Prostate gland (tissue), 2 donors: Measurements from ENCODE around the gene CTTNBP2NL. TPM values are rescaled to one million over a fixed set of nuclear protein-coding genes. Genes with fewer than 3 reads are reported as not detected.
"Not testable (repeated sequence)": the region's sequence is repeated elsewhere in the genome, so short reads cannot be mapped to it uniquely, and the experiment has no call there.

ENCODE experiments used
- DNase-seq: peaks from one replicate; pipeline ENCODE4 v3.0.0-alpha.2; 2019; ENCODE audit warnings: low spot score
- H3K27ac ChIP-seq, 2 donors: fragments of 200-600 bp; sonication (generic); 2 replicates each; pipeline ENCODE4 v1.5.1; 2017 to 2019
- H3K27me3 ChIP-seq: fragments of 200-600 bp; sonication (generic); replicated peaks from 2 replicates; pipeline ENCODE4 v1.5.1; 2019; ENCODE audit not compliant: insufficient read depth
- H3K36me3 ChIP-seq, 2 donors: fragments of 200-600 bp; sonication (generic); 1 replicate in 1 of 2; 2 replicates in 1 of 2; pipeline versions ENCODE4 v1.5.1 to v1.8.1; 2017 to 2019
- H3K4me1 ChIP-seq: fragments of 200-600 bp; sonication (generic); replicated peaks from 2 replicates; pipeline ENCODE4 v1.5.1; 2019
- H3K4me3 ChIP-seq, 2 donors: fragments of 200-600 bp; sonication (generic); 2 replicates each; pipeline ENCODE4 v1.5.1; 2017 to 2019
- H3K9me3 ChIP-seq: fragments of 200-600 bp; sonication (generic); 2 replicates; pipeline ENCODE4 v1.5.1; 2017
- CTCF ChIP-seq, 4 experiments: fragments of 200-600 bp in 2 of 4; fragments of 450-650 bp in 2 of 4; sonication (generic) in 2 of 4; IDR thresholded peaks; 1 replicate in 3 of 4; 2 replicates in 1 of 4; pipeline ENCODE4 v1.5.1; 2016 to 2019; ENCODE audit warnings: antibody characterized with exemption in 4 of 4, mild to moderate bottlenecking in 2 of 4, moderate library complexity in 2 of 4
- POLR2A ChIP-seq: fragments of 450-650 bp; IDR thresholded peaks from one replicate; pipeline ENCODE4 v1.6.1; 2016; ENCODE audit warnings: antibody characterized with exemption, mild to moderate bottlenecking
- POLR2AphosphoS5 ChIP-seq: sonication (generic); formaldehyde crosslinking; IDR thresholded peaks from one replicate; pipeline ENCODE4 v1.6.1; 2017; ENCODE audit warnings: antibody characterized with exemption
- WGBS: methylation state at CpG from one replicate; pipeline ENCODE4 v1.1.5; 2018; 5-methylcytosine and 5-hydroxymethylcytosine counted together
- intact Hi-C: fragments of 100-400 bp; cut with DNase I; formaldehyde crosslinking; loops from one replicate; pipeline ENCODE4 v1.14.2; 2022
- total RNA-seq, 2 donors: library from RNA; depleted of rRNA; stranded (reverse); fragments of >200 nt; gene quantifications; one replicate each; pipeline ENCODE4 v1.1.0, GENCODE V29; 2016

CTTNBP2NL gene
- total RNA-seq, 2 donors from 2014 or later, result 10.6 to 15.2 TPM

- H3K9me3 ChIP-seq, result no peaks in the 10 kb centered on the region
- H3K36me3 ChIP-seq, result no peaks in the 10 kb centered on the region
- intact Hi-C loops, result no loop called here
- no peak for DNase-seq
- WGBS, result 95% methylated on average over 1 of the region's 1 CpG
- no peaks in the 10 kb centered on the region for H3K27me3 ChIP-seq
- H3K27ac ChIP-seq, result no peak overlapping the region
- TF ChIP-seq CTCF (IDR thresholded peaks at IDR 0.05), result no peak
- no peak for TF ChIP-seq POLR2A
- no peak for TF ChIP-seq POLR2AphosphoS5
- no peak overlapping the region for H3K4me3 ChIP-seq
- H3K4me1 ChIP-seq, result no peaks in the 10 kb centered on the region
These were observed 27.2 kb downstream of the CTTNBP2NL start for GRCh38 chr1:112423207-112423606.

DNA sequence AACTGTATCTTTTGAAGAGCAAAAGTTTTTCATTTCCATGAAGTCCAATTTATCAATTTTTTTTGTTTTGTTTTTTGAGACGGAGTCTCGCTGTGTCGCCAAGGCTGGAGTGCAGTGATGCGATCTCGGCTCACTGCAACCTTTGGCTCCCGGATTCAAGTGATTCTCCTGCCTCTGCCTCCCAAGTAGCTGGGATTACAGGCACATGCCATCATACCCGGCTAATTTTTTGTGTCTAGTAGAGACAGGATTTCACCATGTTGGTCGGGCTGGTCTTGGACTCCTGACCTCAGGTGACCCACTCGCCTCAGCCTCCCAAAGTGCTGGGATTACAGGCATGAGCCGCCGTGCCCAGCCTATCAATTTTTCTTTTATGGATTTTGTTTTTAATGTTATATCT, 27.7 kb downstream of the CTTNBP2NL start:
- DNase-seq, H3K9me3 ChIP-seq, H3K27me3 ChIP-seq, H3K36me3 ChIP-seq, intact Hi-C loops, H3K4me3 ChIP-seq, H3K27ac ChIP-seq, H3K4me1 ChIP-seq: not testable (repeated sequence)
- WGBS, result 80% methylated on average over 11 of the region's 11 CpGs

GRCh38 chr1:112429749-112430148, 33.7 kb downstream of the CTTNBP2NL start:
- intact Hi-C loops, result no loop called here
- H3K4me3 ChIP-seq, result no peak overlapping the region
- H3K4me1 ChIP-seq, result no peaks in the 10 kb centered on the region
- no peak for TF ChIP-seq CTCF (IDR thresholded peaks at IDR 0.05)
- no peak for TF ChIP-seq POLR2AphosphoS5
- TF ChIP-seq POLR2A, result no peak
- no peak overlapping the region for H3K27ac ChIP-seq
- H3K36me3 ChIP-seq, result no peaks in the 10 kb centered on the region
- H3K9me3 ChIP-seq, result no peaks in the 10 kb centered on the region
- WGBS, result 78% methylated on average over 1 of the region's 1 CpG
- DNase-seq, result no peak
- no peaks in the 10 kb centered on the region for H3K27me3 ChIP-seq

DNA sequence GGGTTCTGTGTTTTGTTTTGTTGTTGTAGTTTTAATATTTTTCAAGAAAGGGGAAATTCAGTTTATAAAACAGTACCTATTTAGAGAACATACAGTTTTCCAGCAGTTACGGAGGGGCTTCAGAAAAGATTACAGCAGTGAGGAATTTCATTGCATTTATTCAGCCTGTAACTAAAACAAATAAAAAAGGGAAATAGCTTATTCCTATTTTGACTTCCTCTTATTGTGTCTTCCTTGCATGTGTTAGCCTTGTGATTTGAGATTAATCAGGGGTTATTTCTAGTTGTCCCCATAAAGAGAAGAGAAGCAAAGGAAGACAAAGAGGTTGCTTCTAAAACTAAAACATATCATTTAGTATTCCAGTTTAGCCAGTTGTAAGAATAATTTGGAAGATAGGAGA, 35.0 kb downstream of the CTTNBP2NL start:
- intact Hi-C loops, result no loop called here
- TF ChIP-seq CTCF (IDR thresholded peaks at IDR 0.05) (no peak), POLR2AphosphoS5 (no peak), POLR2A (no peak)
- DNase-seq, result no peak
- H3K4me1 ChIP-seq, result no peaks in the 10 kb centered on the region
- 72% methylated on average over 1 of the region's 1 CpG for WGBS
- H3K9me3 ChIP-seq, result no peaks in the 10 kb centered on the region
- peak overlapping the region in 1 of 2 donors; percentile 1 for H3K27ac ChIP-seq
- no peaks in the 10 kb centered on the region for H3K27me3 ChIP-seq
- H3K36me3 ChIP-seq, result no peaks in the 10 kb centered on the region
- no peak overlapping the region for H3K4me3 ChIP-seq

DNA sequence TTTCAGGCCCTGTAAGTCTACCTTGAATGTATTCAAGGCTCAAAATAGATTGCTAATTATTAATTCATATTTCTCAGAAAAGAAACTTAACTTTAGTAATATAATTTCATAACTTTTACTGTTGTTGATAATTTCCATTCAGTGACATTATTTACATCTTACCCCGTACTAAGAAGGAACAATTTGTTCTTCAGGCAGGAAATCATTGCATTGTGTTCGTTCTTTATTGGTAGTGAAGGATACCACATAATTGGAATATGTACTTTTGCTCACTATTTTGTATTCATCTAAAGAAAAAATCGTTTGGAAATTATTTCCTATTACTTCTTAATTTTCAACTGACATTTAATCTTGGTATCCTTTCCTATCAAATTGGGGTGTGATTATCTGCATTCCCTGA, 39.4 kb downstream of the CTTNBP2NL start:
- no peaks in the 10 kb centered on the region for H3K27me3 ChIP-seq
- no peak for TF ChIP-seq POLR2A
- TF ChIP-seq POLR2AphosphoS5, result peak; percentile 24
- TF ChIP-seq CTCF (IDR thresholded peaks at IDR 0.05), result no peak
- H3K4me3 ChIP-seq, result no peak overlapping the region
- intact Hi-C loops, result no loop called here
- peak overlapping the region in 1 of 2 donors; percentile 37 for H3K27ac ChIP-seq
- H3K9me3 ChIP-seq, result no peaks in the 10 kb centered on the region
- no peaks in the 10 kb centered on the region for H3K4me1 ChIP-seq
- H3K36me3 ChIP-seq, result no peaks in the 10 kb centered on the region
- no peak for DNase-seq
- WGBS, result 39% methylated on average over 3 of the region's 3 CpGs
